Measurements from ENCODE around the gene GALNT8. TPM values are rescaled to one million over a fixed set of nuclear protein-coding genes. Genes with fewer than 3 reads are reported as not detected.

Gene GALNT8
- total and polyA plus RNA-seq, 10 of the 15 experiments (the other 5 are each of a cell fraction or from before 2014, with no cell fraction given): 0.14 to 0.81 (median 0.31) TPM; not detected in 1

GRCh38 chr12:4789776-4790175 is 69.6 kb downstream of the GALNT8 start:
- ChIA-PET RAD21 (ENCODE audit: unreplicated experiment) (interaction anchor here (0.7 kb wide), 1 partner anchor 69 kb away, joined by 3 read pairs; no protein-coding TSS in a partner anchor), POLR2A (interaction anchor here (0.7 kb wide), 1 partner anchor 1124 kb away, joined by 3 read pairs; no protein-coding TSS in a partner anchor), CTCF (interaction anchor here (1.3 kb wide), 1 partner anchor 32 kb away, joined by 3 read pairs; no protein-coding TSS in a partner anchor), SMC1A (ENCODE audit: uncharacterized antibody, unreplicated experiment) (interaction anchor here (0.6 kb wide), 1 partner anchor 26 kb away, joined by 3 read pairs; no protein-coding TSS in a partner anchor)
- Histone ChIP-seq H3K4me2 (ENCODE audit: control insufficient read depth, insufficient read depth) (no peak overlapping the region), H3K79me2 (ENCODE audit: control insufficient read depth, insufficient read depth, low read length) (no peaks in the 10 kb centered on the region), H3K27me3 (replicated peaks in 1 of 2; ENCODE audit: control insufficient read depth in 2 of 2, insufficient read depth in 2 of 2, low read length in 1 of 2) (no peaks in the 10 kb centered on the region; a peak in 1 of 4 replicates), H2AFZ (ENCODE audit: control insufficient read depth, low read depth, low read length) (no peak overlapping the region), H3K4me3 (no peak overlapping the region), H3K9ac (ENCODE audit: control insufficient read depth, insufficient read depth, low read length) (no peak overlapping the region), H3K9me3 (replicated peaks; ENCODE audit: control insufficient read depth, insufficient read depth, low read length) (no peaks in the 10 kb centered on the region), H3K36me3 (ENCODE audit: control insufficient read depth in 2 of 2, insufficient read depth in 2 of 2, low read length in 1 of 2) (no peaks in the 10 kb centered on the region), H4K20me1 (ENCODE audit: control insufficient read depth, insufficient read depth) (no peaks in the 10 kb centered on the region), H3K27ac (ENCODE audit: control insufficient read depth, insufficient read depth) (no peak overlapping the region), H3K4me1 (ENCODE audit: control insufficient read depth, insufficient read depth, low read length) (no peaks in the 10 kb centered on the region)
- no peak for TF ChIP-seq BCL3 (IDR thresholded peaks at IDR 0.05; ENCODE audit: borderline replicate concordance, insufficient read depth, low read depth, low read length, poor library complexity, severe bottlenecking)
- TF ChIP-seq NFIC (IDR thresholded peaks at IDR 0.05; ENCODE audit: low read depth, low read length): no peak
- TF ChIP-seq, protein P1, sequence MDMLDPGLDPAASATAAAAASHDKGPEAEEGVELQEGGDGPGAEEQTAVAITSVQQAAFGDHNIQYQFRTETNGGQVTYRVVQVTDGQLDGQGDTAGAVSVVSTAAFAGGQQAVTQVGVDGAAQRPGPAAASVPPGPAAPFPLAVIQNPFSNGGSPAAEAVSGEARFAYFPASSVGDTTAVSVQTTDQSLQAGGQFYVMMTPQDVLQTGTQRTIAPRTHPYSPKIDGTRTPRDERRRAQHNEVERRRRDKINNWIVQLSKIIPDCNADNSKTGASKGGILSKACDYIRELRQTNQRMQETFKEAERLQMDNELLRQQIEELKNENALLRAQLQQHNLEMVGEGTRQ (IDR thresholded peaks at IDR 0.05; ENCODE audit: borderline replicate concordance, low read depth, low read length): no peak
- TF ChIP-seq MYB (IDR thresholded peaks at IDR 0.05; ENCODE audit: borderline replicate concordance, low read depth, low read length): no peak
- TF ChIP-seq CHD1 (IDR thresholded peaks at IDR 0.05; ENCODE audit: low read depth, low read length): no peak
- no peak for TF ChIP-seq TCF7 (IDR thresholded peaks at IDR 0.05; ENCODE audit: borderline replicate concordance)
- TF ChIP-seq YY1 (IDR thresholded peaks at IDR 0.05; ENCODE audit: low read depth, low read length): no peak
- no peak for TF ChIP-seq SP1 (IDR thresholded peaks at IDR 0.05; ENCODE audit: low read depth, low read length)
- no peak for TF ChIP-seq LARP7 (IDR thresholded peaks at IDR 0.05)
- TF ChIP-seq POLR2AphosphoS5 (IDR thresholded peaks at IDR 0.05; ENCODE audit: low read length): no peak
- no peak for TF ChIP-seq IKZF1 (conservative IDR thresholded peaks at IDR 0.05)
- no peak for TF ChIP-seq HDAC2 (IDR thresholded peaks at IDR 0.05)
- TF ChIP-seq MXI1 (IDR thresholded peaks at IDR 0.05; ENCODE audit: low read depth, low read length): no peak
- TF ChIP-seq RFX5 (IDR thresholded peaks at IDR 0.05; ENCODE audit: low read depth, low read length): no peak
- no peak for TF ChIP-seq ZNF622 (IDR thresholded peaks at IDR 0.05)
- TF ChIP-seq, protein P2, sequence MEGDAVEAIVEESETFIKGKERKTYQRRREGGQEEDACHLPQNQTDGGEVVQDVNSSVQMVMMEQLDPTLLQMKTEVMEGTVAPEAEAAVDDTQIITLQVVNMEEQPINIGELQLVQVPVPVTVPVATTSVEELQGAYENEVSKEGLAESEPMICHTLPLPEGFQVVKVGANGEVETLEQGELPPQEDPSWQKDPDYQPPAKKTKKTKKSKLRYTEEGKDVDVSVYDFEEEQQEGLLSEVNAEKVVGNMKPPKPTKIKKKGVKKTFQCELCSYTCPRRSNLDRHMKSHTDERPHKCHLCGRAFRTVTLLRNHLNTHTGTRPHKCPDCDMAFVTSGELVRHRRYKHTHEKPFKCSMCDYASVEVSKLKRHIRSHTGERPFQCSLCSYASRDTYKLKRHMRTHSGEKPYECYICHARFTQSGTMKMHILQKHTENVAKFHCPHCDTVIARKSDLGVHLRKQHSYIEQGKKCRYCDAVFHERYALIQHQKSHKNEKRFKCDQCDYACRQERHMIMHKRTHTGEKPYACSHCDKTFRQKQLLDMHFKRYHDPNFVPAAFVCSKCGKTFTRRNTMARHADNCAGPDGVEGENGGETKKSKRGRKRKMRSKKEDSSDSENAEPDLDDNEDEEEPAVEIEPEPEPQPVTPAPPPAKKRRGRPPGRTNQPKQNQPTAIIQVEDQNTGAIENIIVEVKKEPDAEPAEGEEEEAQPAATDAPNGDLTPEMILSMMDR (IDR thresholded peaks at IDR 0.05 in 2 of 3, conservative IDR thresholded peaks at IDR 0.05 in 1 of 3; ENCODE audit: control insufficient read depth in 2 of 3, extremely low read depth in 1 of 3, insufficient read depth in 1 of 3, low read depth in 3 of 3, low read length in 3 of 3): no peak
- TF ChIP-seq STAT1 (conservative IDR thresholded peaks at IDR 0.05): no peak
- no peak for TF ChIP-seq EP300 (IDR thresholded peaks at IDR 0.05; ENCODE audit: borderline replicate concordance in 1 of 2, control insufficient read depth in 1 of 2, low read depth in 2 of 2, low read length in 2 of 2)
- no peak for TF ChIP-seq SREBF1 (IDR thresholded peaks at IDR 0.05; ENCODE audit: low read length)
- intact Hi-C loops (cut with micrococcal nuclease; ENCODE audit: unreplicated experiment): no loop called here
- BruUV-seq (replicated peaks): no TSS peak
- DNase-seq (ENCODE audit: low read depth, low spot score) (no peak), ATAC-seq (no peak), FAIRE-seq (no peak)
- WGBS (ENCODE audit: insufficient coverage, insufficient replicate concordance, low lambda C conversion rate, missing lambda C conversion rate): 72% methylated on average over 9 of the region's 9 CpGs
- in situ Hi-C loops (cut with MboI): no loop called here
